ENCODE measurements around the gene RBBP5. TPM values are rescaled to one million over a fixed set of nuclear protein-coding genes. Genes with fewer than 3 reads are reported as not detected.

RBBP5 gene
- polyA plus RNA-seq, 5 donors: 15.6 to 21.5 (median 18.8) TPM

GRCh38 chr1:205140113-205140512 is 18.3 kb upstream of the RBBP5 start:
- DNase-seq: no peak

GRCh38 chr1:205137901-205138300 is 16.1 kb upstream of the RBBP5 start:
- DNase-seq: no peak

DNA sequence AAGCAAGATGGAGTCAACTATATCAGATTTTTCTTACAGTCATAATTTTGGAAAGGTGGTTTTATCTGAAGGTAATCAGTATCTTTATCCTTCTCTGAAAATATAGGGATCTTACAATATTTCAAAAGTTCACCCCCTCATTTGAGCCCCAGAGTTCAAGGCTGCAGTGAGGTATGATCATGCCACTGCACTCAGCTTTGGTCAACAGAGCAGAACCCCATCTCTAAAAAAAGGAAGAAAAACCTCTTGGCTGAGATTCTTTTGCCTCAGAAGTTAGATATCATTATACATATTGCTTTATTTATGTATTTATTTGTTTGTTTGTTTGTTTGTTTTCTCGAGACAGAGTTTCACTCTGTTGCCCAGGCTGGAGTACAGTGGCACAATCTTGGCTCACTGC is 11.5 kb upstream of the RBBP5 start:
- no peak for DNase-seq

DNA sequence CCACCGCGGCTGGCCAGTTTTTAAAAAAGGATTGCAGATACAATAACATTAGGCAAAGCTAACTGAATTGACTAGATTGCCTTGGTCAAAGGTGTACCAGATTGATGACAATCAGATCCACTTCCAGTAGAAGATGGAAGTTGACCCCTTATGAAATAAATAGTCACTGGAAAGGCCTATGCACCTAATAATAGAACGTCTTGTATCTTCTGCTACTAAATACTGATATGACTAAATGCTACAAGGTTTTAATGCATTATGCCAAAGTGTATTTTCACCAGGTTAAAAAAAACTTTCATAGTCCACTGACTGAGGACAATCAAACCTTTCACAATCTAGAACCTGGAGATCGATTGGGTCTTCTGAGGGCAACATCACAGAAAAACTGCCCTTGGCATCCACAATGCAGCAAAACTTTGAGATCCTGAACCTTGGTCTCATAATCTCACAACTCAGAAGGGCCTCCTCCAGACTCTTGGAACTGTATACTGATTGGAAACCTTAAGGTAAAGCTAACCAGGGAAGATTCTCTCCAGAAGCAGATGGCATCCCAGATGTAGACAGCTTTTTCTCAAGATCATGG is 7.8 kb upstream of the RBBP5 start:
- no peak for DNase-seq

GRCh38 chr1:205128050-205128449 is 6.3 kb upstream of the RBBP5 start:
- DNase-seq: no peak

DNA sequence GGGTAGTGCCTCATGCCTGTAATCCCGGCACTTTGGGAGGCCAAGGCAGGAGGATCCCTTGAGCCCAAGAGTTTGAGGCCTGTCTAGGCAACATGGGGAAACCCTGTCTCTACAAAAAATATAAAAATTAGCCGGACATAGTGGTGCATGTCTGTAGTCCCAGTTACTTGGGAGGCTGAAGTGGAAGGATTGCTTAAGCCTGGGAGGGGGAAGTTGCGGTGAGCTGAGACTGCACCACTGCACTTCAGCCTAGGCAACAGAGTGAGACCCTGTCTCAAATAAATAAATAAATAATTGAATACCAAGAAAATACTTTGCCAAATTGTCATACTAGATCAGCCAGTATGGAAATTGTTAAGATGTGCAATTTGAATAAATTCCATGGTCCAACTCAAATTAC is 5.9 kb upstream of the RBBP5 start:
- no peak for DNase-seq

DNA sequence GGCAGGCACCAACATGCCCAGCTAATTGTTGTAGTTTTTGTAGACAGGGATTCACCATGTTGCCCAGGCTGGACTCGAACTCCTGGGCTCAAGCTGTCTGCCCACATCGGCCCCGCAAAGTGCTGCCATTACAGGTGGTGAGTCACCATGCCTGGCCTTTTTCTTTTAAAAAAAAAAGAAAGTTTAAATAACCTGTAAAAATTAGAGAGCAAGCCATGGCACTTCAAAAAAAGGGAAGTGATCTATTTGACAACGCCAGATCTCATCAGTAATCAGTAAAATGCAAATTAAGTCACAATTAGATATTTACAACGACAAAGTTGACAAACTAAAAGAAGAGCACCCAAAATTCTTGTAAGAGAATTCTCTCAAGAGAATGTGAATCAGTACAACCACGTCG is 2.9 kb upstream of the RBBP5 start:
- DNase-seq: no peak

DNA sequence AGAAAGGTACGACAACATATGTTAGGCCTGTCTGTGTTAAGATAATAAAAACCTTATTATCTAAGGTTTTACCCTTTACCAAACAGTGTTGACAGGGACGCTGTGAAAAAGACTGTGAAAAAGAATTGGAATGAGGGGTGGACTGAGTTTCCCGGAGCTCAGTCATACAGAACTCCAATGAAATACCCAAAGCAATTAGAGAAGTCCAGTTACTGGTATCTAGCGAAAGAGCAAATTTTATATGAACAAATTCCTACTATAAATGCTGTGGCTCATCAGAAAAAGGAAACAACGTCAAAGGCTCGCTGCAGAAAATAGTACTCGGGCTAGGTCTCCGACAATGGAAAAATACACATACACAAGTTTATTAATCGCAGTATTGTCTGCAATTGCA is 708 bp upstream of the RBBP5 start:
- no peak for DNase-seq

DNA sequence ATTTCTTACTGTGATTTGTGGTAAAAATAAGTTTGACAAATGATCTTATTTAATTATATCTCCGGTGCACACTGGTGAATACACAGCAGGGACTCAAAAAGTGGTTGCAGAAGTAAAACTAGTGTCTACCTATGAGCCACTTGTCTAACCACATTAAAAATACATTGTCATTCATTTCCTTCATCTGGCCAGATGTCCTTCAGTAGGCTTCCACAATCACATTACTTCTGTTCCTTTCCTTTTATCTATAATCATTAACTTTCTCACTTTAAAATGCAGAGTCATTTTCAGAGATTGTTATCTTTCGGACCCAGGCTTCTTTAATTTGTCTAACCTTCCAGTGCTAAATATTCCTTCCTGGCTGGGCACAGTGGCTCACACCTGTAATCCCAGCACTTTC is 3.0 kb downstream of the RBBP5 start:
- DNase-seq: no peak

GRCh38 chr1:205111354-205111753 is 10.4 kb downstream of the RBBP5 start:
- no peak for DNase-seq

- no peak for DNase-seq
Measured at GRCh38 chr1:205109711-205110110, 12.1 kb downstream of the RBBP5 start.

DNA sequence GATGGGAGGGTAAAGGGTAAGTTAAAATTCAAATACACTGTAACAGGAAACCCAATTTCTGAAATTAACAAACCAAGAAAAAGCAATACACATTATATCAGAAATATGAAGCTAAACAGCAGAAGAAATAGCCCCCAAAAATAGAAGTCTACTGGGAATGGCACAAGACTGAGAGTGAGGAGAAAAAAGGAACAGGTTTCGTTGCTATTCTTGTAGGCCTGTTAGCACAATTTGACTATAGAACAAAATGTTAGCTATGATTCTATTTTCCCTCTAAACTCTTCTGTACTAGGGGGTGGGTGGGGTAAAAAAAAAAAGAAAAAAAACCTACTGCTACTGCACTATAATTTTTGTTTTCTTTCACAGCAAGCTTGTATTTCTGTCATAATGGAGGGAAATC is 12.5 kb downstream of the RBBP5 start:
- DNase-seq: no peak

GRCh38 chr1:205108464-205108863 is 13.3 kb downstream of the RBBP5 start:
- DNase-seq: no peak

GRCh38 chr1:205107327-205107726 is 14.5 kb downstream of the RBBP5 start:
- DNase-seq: no peak

- no peak for DNase-seq
Measured at GRCh38 chr1:205102404-205102803, 19.4 kb downstream of the RBBP5 start.

DNA sequence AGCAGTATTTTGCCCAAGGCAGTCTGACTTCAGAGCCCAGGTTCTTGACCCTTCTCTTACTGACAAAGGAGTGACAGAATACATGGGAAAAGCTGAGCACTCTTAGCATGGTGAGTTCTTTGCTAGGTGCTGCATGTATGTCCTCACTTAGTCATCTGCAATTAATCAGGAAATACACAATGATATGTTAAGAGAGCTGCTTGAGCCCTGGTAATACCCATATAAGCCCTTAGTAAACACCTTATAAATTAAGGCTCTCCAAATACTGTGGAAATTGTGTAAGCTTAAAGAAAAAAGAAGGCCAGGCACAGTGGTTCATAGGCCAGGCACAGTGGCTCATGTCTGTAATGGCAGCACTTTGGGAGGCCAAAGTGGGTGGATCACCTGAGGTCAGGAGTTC is 23.5 kb downstream of the RBBP5 start:
- no peak for DNase-seq

DNA sequence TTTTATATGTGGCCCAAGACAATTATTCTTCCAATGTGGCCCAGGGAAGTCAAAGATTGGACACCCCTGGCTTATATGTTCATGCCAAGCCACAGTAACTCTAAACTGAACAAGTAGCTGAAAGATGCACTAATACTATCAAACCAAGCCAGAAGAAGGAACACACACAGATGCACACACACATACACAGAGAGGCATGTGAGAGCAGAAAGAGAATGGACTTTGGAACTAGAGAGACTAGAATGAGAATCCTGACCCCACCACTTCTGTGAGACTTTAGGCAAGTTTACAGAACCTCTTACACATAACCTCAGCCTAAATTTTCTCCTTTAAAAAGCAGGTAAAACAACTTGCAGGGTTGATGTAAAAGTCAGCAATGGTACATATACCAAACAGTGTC is 26.4 kb downstream of the RBBP5 start:
- no peak for DNase-seq

DNA sequence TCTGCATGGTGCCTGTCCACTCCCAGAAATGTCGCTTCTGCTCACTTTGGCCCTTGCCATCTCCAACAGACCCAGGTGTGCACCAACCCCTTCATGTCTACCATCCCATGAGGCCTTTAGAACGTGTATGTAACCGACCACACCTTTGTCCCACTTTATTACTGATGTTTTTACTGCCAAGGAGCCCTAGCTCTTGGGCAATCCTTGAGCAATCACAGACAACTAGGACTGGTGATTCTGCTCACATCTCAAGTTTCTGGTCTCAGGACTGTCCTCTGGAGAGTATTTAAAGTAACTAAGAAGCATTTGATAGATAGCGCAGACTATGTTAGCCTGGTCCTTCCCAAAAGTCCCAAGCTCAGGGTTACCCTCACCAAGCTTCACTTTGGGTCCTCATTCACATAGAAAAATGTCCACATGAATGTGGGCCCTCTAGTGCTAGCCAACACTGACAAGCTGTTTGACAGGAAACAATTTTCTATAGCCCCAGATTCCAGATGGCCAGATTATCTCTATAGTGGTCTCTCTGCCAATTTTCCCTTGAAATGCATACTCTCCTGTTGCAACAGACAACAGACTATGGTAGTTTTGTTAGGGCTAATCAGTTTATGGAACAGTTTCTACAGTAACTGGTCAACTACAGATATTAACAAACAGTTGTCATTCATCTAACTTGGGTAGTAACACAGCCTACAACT is 30.6 kb downstream of the RBBP5 start:
- DNase-seq: peak; percentile 23 to 27

DNA sequence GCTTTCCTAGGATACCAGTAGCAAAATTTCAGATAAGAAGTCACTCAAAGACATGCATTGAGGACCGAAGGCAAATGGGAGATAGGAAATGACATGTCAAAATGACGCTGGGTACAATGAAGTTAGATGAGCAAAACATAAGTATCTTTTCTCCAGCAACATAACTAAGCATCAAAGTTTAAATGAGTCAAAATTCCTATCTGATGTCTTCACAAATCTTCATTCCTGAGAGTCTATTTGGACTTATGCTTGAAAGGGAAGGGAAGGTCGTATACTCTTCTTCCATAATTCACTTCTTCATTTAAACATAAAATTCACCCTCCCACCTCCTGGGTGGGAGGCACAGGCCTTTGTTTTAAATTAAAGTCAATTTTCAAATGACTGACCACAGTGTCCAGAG is 33.4 kb downstream of the RBBP5 start:
- no peak for DNase-seq

DNA sequence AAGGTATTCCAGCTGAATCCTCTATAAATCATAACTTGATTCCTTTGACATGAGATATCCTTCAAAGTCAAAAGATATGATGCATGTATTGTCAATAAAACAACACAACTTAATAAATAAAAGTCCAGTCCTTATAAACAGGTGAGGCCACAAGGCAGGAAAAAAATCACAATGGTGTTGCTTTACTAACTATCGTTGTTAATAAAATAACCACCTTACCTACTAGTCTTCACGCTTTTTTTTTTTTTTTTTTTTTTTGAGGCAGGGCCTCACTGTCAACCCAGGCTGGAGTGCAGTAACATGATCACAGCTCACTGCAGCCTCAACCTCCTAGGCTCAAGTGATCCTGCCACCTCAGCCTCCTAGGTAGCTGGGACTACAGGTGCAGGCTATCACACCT is 37.4 kb downstream of the RBBP5 start, which contains the start of gene TMEM81:
TMEM81 (minus strand) TSS at position 101 of the 400 bp plus-strand sequence. CDS start 140 bp downstream, outside the sequence.
- no peak for DNase-seq

- no peak for DNase-seq
Measured at GRCh38 chr1:205082431-205082830, 39.3 kb downstream of the RBBP5 start.

DNA sequence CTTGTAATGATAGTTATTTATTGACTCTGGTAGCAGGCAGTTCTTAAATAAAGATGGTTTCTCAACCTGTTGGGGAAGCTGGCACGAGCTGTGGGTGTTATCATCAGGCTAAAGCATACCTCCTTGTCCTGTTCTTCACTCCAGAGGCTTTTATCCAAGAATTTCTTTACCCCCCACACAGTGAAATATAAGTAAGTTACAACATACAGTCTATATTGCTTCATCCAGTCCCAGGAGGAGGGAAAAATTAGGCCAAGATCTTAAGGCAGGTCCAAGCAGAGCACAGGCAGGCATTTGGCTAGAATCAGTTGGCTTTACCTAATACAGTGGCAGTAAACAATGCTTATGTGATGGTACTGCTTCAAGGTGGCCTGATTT is 43.9 kb downstream of the RBBP5 start:
- no peak for DNase-seq

GRCh38 chr1:205077158-205077933 is 44.4 kb downstream of the RBBP5 start:
- DNase-seq: no peak

Data from right lung (tissue), 5 donors.